Calu3 (cell line): ENCODE data around the gene TRIM50. TPM values are rescaled to one million over a fixed set of nuclear protein-coding genes. Genes with fewer than 3 reads are reported as not detected.
A peak's percentile ranks its signal among the peaks of the same experiment; 100 is the strongest.

Experiments
- BruUV-seq: library from RNA; stranded (reverse); fragments of 400-500 nt; replicated peaks from 2 replicates; lab custom pipeline; 2021; lab: Mats Ljungman, UMichigan
- CTCF ChIA-PET: fragments of 300-600 bp; sonication (Branson Sonifier 250); formaldehyde crosslinking; loops from one replicate; lab custom pipeline; 2022; ENCODE audit warnings: antibody characterized with exemption; lab: Charles Lee
- DNase-seq: peaks from one replicate; pipeline ENCODE4 v3.0.0; 2022
- H3K27ac Mint-ChIP-seq: one replicate; pipeline ENCODE4 v1.8.0; 2022; ENCODE audit warnings: mixed read lengths; ENCODE audit not compliant: unreplicated experiment
- H3K27me3 Mint-ChIP-seq: one replicate; pipeline ENCODE4 v1.8.0; 2022; ENCODE audit warnings: mixed read lengths; ENCODE audit not compliant: unreplicated experiment
- H3K36me3 Mint-ChIP-seq: one replicate; pipeline ENCODE4 v1.8.0; 2022; ENCODE audit warnings: mild to moderate bottlenecking, moderate library complexity, mixed read lengths; ENCODE audit not compliant: insufficient read depth, unreplicated experiment
- H3K4me1 Mint-ChIP-seq: one replicate; pipeline ENCODE4 v1.8.0; 2022; ENCODE audit warnings: mild to moderate bottlenecking, low read depth, mixed read lengths; ENCODE audit not compliant: unreplicated experiment
- H3K4me3 Mint-ChIP-seq: one replicate; pipeline ENCODE4 v1.8.0; 2022; ENCODE audit warnings: mild to moderate bottlenecking, low read depth, moderate library complexity, mixed read lengths; ENCODE audit not compliant: unreplicated experiment
- H3K9me3 Mint-ChIP-seq: one replicate; pipeline ENCODE4 v1.8.0; 2022; ENCODE audit warnings: low read depth, mixed read lengths; ENCODE audit not compliant: unreplicated experiment
- CTCF ChIP-seq: fragments of 200-600 bp; IDR thresholded peaks from one replicate; pipeline ENCODE4 v1.8.0; 2022; ENCODE audit warnings: antibody characterized with exemption; ENCODE audit not compliant: unreplicated experiment
- intact Hi-C: fragments of 100-400 bp; cut with micrococcal nuclease; formaldehyde crosslinking; loops from one replicate; pipeline ENCODE4 v1.10.0; 2022; ENCODE audit not compliant: unreplicated experiment
- total RNA-seq: library from RNA; stranded (reverse); gene quantifications from 2 replicates; pipeline ENCODE4 v1.2.3, GENCODE V29; 2022

TRIM50 gene
- total RNA-seq, 1 experiment from 2014 or later, result not detected

GRCh38 chr7:73342645-73343044, 14.8 kb upstream of the TRIM50 start:
- H3K27me3 Mint-ChIP-seq, result peaks cover 3% of the 10 kb centered on the region
- no peak for TF ChIP-seq CTCF
- intact Hi-C loops, result loop anchor here (10.0 kb wide), 1 partner anchor 92 kb away; the partner anchor contains the start of gene FZD9
- peak; percentile 5 for DNase-seq
- no peaks in the 10 kb centered on the region for H3K36me3 Mint-ChIP-seq
- H3K9me3 Mint-ChIP-seq, result no peaks in the 10 kb centered on the region
- H3K4me3 Mint-ChIP-seq, result no peak overlapping the region
- no peak overlapping the region for H3K27ac Mint-ChIP-seq
- CTCF ChIA-PET, result interaction anchor here (1.1 to 1.8 kb wide), 3 partner anchors 15 to 109 kb away, joined by 3 to 5 read pairs (median 4); no protein-coding TSS in a partner anchor
- BruUV-seq, result no TSS peak
- H3K4me1 Mint-ChIP-seq, result peaks cover 7% of the 10 kb centered on the region

- no TSS peak for BruUV-seq
- Mint-ChIP-seq H3K4me1 (peaks cover 7% of the 10 kb centered on the region), H3K9me3 (no peaks in the 10 kb centered on the region), H3K27ac (no peak overlapping the region), H3K27me3 (peaks cover 1% of the 10 kb centered on the region), H3K36me3 (no peaks in the 10 kb centered on the region), H3K4me3 (no peak overlapping the region)
- peak; percentile 10 for DNase-seq
- TF ChIP-seq CTCF, result no peak
- intact Hi-C loops, result loop anchor here (10.0 kb wide), 1 partner anchor 93 kb away; the partner anchor contains the start of gene FZD9
- CTCF ChIA-PET, result interaction anchor here (1.1 to 1.8 kb wide), 3 partner anchors 16 to 110 kb away, joined by 3 to 5 read pairs (median 4); no protein-coding TSS in a partner anchor
Observed at GRCh38 chr7:73341877-73342276, 14.0 kb upstream of the TRIM50 start.

GRCh38 chr7:73340514-73340913, 12.6 kb upstream of the TRIM50 start:
- H3K36me3 Mint-ChIP-seq, result no peaks in the 10 kb centered on the region
- peaks cover 7% of the 10 kb centered on the region for H3K4me1 Mint-ChIP-seq
- CTCF ChIA-PET, result no interaction called here
- no peak overlapping the region for H3K4me3 Mint-ChIP-seq
- BruUV-seq, result no TSS peak
- intact Hi-C loops, result loop anchor here (10.0 kb wide), 1 partner anchor 94 kb away; the partner anchor contains the start of gene FZD9
- no peak overlapping the region for H3K27ac Mint-ChIP-seq
- H3K9me3 Mint-ChIP-seq, result no peaks in the 10 kb centered on the region
- TF ChIP-seq CTCF, result no peak
- H3K27me3 Mint-ChIP-seq, result peaks cover 15% of the 10 kb centered on the region
- DNase-seq, result no peak

GRCh38 chr7:73338321-73338720, 10.4 kb upstream of the TRIM50 start:
- DNase-seq, result no peak
- Mint-ChIP-seq H3K4me3 (no peak overlapping the region), H3K4me1 (peaks cover 7% of the 10 kb centered on the region), H3K36me3 (no peaks in the 10 kb centered on the region), H3K27me3 (peaks cover 36% of the 10 kb centered on the region), H3K27ac (no peak overlapping the region), H3K9me3 (no peaks in the 10 kb centered on the region)
- CTCF ChIA-PET, result no interaction called here
- TF ChIP-seq CTCF, result no peak
- intact Hi-C loops, result no loop called here
- BruUV-seq, result no TSS peak
